ENCODE results near the gene LARGE1.

DNA sequence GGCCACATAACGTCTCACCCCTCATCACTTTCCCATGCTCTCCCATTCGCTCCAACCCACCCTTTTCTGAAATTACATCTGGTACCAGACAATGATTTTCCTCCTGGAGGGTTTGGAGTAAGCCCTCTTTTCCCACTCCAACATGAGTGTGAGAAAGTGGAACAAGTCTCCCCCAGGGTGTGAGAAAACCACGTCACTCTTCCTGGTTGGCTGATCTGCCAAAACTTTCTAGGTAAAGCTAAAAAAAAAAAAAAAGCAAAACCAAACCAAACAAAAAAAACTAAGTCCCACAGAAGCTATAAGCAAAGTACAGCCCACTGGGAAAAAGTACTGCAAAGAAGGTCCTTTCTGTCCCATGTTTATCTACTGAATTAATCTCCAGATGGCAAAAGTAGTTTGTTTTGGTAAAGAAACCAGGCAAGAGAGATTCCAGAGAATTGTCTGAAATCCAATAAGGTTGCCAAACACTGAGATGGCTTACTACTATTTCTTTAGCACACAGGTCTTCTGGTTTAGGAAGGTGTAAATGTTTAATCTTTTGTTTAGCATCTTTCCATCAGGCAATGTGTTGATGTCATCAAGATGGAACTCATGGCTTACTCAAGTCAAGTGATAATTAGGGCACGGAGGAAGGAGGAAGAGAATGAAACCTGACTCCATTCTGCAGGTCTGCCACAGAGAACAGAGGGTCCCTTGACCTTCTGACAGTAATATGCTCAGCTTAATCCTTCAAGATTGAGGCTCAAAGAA lies 395.6 kb downstream of the LARGE1 start:
- TF ChIP-seq EZH2phosphoT487 (IDR thresholded peaks at IDR 0.05; ENCODE audit: insufficient read depth, low read depth): no peak
- no peak for TF ChIP-seq EZH2 (IDR thresholded peaks at IDR 0.05; ENCODE audit: insufficient read depth, poor library complexity, severe bottlenecking)

Measured in GM23248 (cell line).